Measurements from ENCODE around the gene ADAMTS2.

Gene ADAMTS2

GRCh38 chr5:179311091-179311470 is 34.2 kb downstream of the ADAMTS2 start:
- DNase-seq (ENCODE audit: low read depth, low spot score), result no peak

- DNase-seq (ENCODE audit: low read depth, low spot score), result no peak
Observed at GRCh38 chr5:179310439-179311090, 34.7 kb downstream of the ADAMTS2 start.

- DNase-seq (ENCODE audit: low read depth, low spot score), result no peak
Observed at GRCh38 chr5:179309751-179310320, 35.4 kb downstream of the ADAMTS2 start.

- DNase-seq (ENCODE audit: low read depth, low spot score), result no peak
Observed at GRCh38 chr5:179309383-179309670, 35.9 kb downstream of the ADAMTS2 start.

- no peak for DNase-seq (ENCODE audit: low read depth, low spot score)
Observed at GRCh38 chr5:179308563-179309382, 36.5 kb downstream of the ADAMTS2 start.

- no peak for DNase-seq (ENCODE audit: low read depth, low spot score)
Observed at GRCh38 chr5:179307931-179308471, 37.3 kb downstream of the ADAMTS2 start.

GRCh38 chr5:179307013-179307800 is 38.1 kb downstream of the ADAMTS2 start:
- no peak for DNase-seq (ENCODE audit: low read depth, low spot score)

- no peak for DNase-seq (ENCODE audit: low read depth, low spot score)
Observed at GRCh38 chr5:179306191-179307012, 38.9 kb downstream of the ADAMTS2 start.

- DNase-seq (ENCODE audit: low read depth, low spot score), result no peak
Observed at GRCh38 chr5:179304871-179305270, 40.4 kb downstream of the ADAMTS2 start.

- peak; percentile 40 for DNase-seq (ENCODE audit: low read depth, low spot score)
Observed at GRCh38 chr5:179304466-179304865, 40.8 kb downstream of the ADAMTS2 start.

- DNase-seq (ENCODE audit: low read depth, low spot score), result no peak
Observed at GRCh38 chr5:179303451-179304200, 41.6 kb downstream of the ADAMTS2 start.

- DNase-seq (ENCODE audit: low read depth, low spot score), result no peak
Observed at GRCh38 chr5:179302499-179303185, 42.6 kb downstream of the ADAMTS2 start.

- DNase-seq (ENCODE audit: low read depth, low spot score), result no peak
Observed at GRCh38 chr5:179301796-179302195, 43.5 kb downstream of the ADAMTS2 start.

- peak; percentile 41 for DNase-seq (ENCODE audit: low read depth, low spot score)
Observed at GRCh38 chr5:179301376-179301775, 43.9 kb downstream of the ADAMTS2 start.

GRCh38 chr5:179300581-179301180 is 44.6 kb downstream of the ADAMTS2 start:
- DNase-seq (ENCODE audit: low read depth, low spot score), result no peak

GRCh38 chr5:179298181-179298993 is 46.9 kb downstream of the ADAMTS2 start:
- no peak for DNase-seq (ENCODE audit: low read depth, low spot score)

- DNase-seq (ENCODE audit: low read depth, low spot score), result no peak
Observed at GRCh38 chr5:179297486-179298180, 47.6 kb downstream of the ADAMTS2 start.

- DNase-seq (ENCODE audit: low read depth, low spot score), result no peak
Observed at GRCh38 chr5:179297026-179297425, 48.2 kb downstream of the ADAMTS2 start.

All from smooth muscle cell of the brain vasculature (primary cell).